H1 (cell line): Measurements from ENCODE around the gene SSU72.

ENCODE experiments used
- CHD2 ChIP-seq: IDR thresholded peaks from 2 replicates; pipeline ENCODE4 v1.6.1; 2012; ENCODE audit warnings: low read length, improper control_type of control experiment
- POLR2AphosphoS5 ChIP-seq: IDR thresholded peaks from 2 replicates; pipeline ENCODE4 v1.6.1; 2011; ENCODE audit warnings: low read depth, low read length
- TF ChIP-seq, protein P1 (sequence below), 3 experiments: IDR thresholded peaks; 1 replicate in 2 of 3; 2 replicates in 1 of 3; pipeline versions ENCODE4 v1.5.1 to v1.6.1; 2011; ENCODE audit warnings: low read length in 3 of 3, mild to moderate bottlenecking in 3 of 3, inconsistent platforms in 2 of 3, low read depth in 1 of 3, moderate library complexity in 1 of 3; ENCODE audit not compliant: insufficient read depth in 1 of 3; ENCODE audit errors: control extremely low read depth in 1 of 3

GRCh38 chr1:1599030-1599934, 24.6 kb upstream of the SSU72 start:
- TF ChIP-seq, protein P1, sequence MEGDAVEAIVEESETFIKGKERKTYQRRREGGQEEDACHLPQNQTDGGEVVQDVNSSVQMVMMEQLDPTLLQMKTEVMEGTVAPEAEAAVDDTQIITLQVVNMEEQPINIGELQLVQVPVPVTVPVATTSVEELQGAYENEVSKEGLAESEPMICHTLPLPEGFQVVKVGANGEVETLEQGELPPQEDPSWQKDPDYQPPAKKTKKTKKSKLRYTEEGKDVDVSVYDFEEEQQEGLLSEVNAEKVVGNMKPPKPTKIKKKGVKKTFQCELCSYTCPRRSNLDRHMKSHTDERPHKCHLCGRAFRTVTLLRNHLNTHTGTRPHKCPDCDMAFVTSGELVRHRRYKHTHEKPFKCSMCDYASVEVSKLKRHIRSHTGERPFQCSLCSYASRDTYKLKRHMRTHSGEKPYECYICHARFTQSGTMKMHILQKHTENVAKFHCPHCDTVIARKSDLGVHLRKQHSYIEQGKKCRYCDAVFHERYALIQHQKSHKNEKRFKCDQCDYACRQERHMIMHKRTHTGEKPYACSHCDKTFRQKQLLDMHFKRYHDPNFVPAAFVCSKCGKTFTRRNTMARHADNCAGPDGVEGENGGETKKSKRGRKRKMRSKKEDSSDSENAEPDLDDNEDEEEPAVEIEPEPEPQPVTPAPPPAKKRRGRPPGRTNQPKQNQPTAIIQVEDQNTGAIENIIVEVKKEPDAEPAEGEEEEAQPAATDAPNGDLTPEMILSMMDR (IDR thresholded peaks at IDR 0.05; ENCODE audit: control extremely low read depth in 1 of 3, insufficient read depth in 1 of 3, low read depth in 1 of 3, low read length in 3 of 3): peak in 2 of 3 experiments; percentile 55 to 65; a peak in 3 of 4 replicates
- no peak for TF ChIP-seq POLR2AphosphoS5
- no peak for TF ChIP-seq CHD2
